Natural killer cell (primary cell): ENCODE measurements around the gene IGF1R. TPM values are rescaled to one million over a fixed set of nuclear protein-coding genes. Genes with fewer than 3 reads are reported as not detected.
A peak's percentile ranks its signal among the peaks of the same experiment; 100 is the strongest.

ENCODE experiments used
- ATAC-seq, 3 donors: fragments of 150-1000 bp in 2 of 3; fragments of 200-7000 bp in 1 of 3; cut with Tn5 transposase; 1 replicate in 1 of 3; 2 replicates in 2 of 3; pipeline ENCODE4 v1.10.0; 2021; ENCODE audit warnings: mild to moderate bottlenecking in 2 of 3, moderate library complexity in 2 of 3
- DNase-seq, 2 donors: peaks; one replicate each; pipeline versions ENCODE4 v3.0.0 to v3.0.0-alpha.2; 2013 to 2021; ENCODE audit warnings: mixed read lengths in 1 of 2
- H3K27ac ChIP-seq: one replicate; pipeline ENCODE4 v1.5.1; 2013; ENCODE audit warnings: mild to moderate bottlenecking, low read length
- H3K27me3 ChIP-seq: one replicate; pipeline ENCODE4 v1.6.1; 2013; ENCODE audit warnings: low read length; ENCODE audit not compliant: control insufficient read depth, insufficient read depth
- H3K36me3 ChIP-seq: one replicate; pipeline ENCODE4 v1.6.1; 2013; ENCODE audit warnings: low read length; ENCODE audit not compliant: control insufficient read depth, insufficient read depth
- H3K4me1 ChIP-seq: one replicate; pipeline ENCODE4 v1.6.1; 2013; ENCODE audit warnings: low read length; ENCODE audit not compliant: control insufficient read depth, insufficient read depth
- H3K4me3 ChIP-seq: one replicate; pipeline ENCODE4 v1.5.1; 2013; ENCODE audit warnings: low read length
- H3K9me3 ChIP-seq: one replicate; pipeline ENCODE4 v1.6.1; 2013; ENCODE audit warnings: low read length; ENCODE audit not compliant: control insufficient read depth, insufficient read depth
- H3K27ac Mint-ChIP-seq, 2 donors: one replicate each; pipeline ENCODE4 v1.8.0; 2022; ENCODE audit warnings: mild to moderate bottlenecking in 2 of 2, mixed read lengths in 2 of 2, moderate library complexity in 1 of 2
- H3K27me3 Mint-ChIP-seq, 2 donors: one replicate each; pipeline ENCODE4 v1.8.0; 2022; ENCODE audit warnings: low read depth in 2 of 2, mixed read lengths in 2 of 2
- H3K36me3 Mint-ChIP-seq: one replicate; pipeline ENCODE4 v1.8.0; 2022; ENCODE audit warnings: mixed read lengths
- H3K4me1 Mint-ChIP-seq, 2 donors: one replicate each; pipeline ENCODE4 v1.8.0; 2022; ENCODE audit warnings: mixed read lengths in 2 of 2
- H3K4me3 Mint-ChIP-seq: one replicate; pipeline ENCODE4 v1.8.0; 2022; ENCODE audit warnings: mild to moderate bottlenecking, moderate library complexity, mixed read lengths
- H3K9me3 Mint-ChIP-seq, 2 donors: one replicate each; pipeline ENCODE4 v1.8.0; 2022; ENCODE audit warnings: mixed read lengths in 2 of 2
- WGBS: methylation state at CpG from one replicate; pipeline ENCODE4 v1.1.7; 2013; ENCODE audit warnings: missing lambda C conversion rate; ENCODE audit not compliant: insufficient coverage; 5-methylcytosine and 5-hydroxymethylcytosine counted together
- intact Hi-C: fragments of 100-400 bp; cut with micrococcal nuclease; formaldehyde crosslinking; loops from one replicate; pipeline ENCODE4 v1.14.2; 2022
- total RNA-seq, 4 donors: library from RNA; stranded (reverse); fragments of 120-200 nt in 1 of 4; gene quantifications; one replicate each; pipeline versions ENCODE4 v1.2.3 to v1.2.4, GENCODE V29; 2013 to 2022
- TF ChIP-seq, protein P1 (sequence below): fragments of 200-600 bp; IDR thresholded peaks from one replicate; pipeline ENCODE4 v1.8.0; 2022; ENCODE audit warnings: antibody characterized with exemption

The IGF1R gene
- total RNA-seq, 3 donors from 2014 or later (not counting 1 experiment from before 2014, with no cell fraction given) = 47.3 to 50.7 (median 49.0) TPM

DNA sequence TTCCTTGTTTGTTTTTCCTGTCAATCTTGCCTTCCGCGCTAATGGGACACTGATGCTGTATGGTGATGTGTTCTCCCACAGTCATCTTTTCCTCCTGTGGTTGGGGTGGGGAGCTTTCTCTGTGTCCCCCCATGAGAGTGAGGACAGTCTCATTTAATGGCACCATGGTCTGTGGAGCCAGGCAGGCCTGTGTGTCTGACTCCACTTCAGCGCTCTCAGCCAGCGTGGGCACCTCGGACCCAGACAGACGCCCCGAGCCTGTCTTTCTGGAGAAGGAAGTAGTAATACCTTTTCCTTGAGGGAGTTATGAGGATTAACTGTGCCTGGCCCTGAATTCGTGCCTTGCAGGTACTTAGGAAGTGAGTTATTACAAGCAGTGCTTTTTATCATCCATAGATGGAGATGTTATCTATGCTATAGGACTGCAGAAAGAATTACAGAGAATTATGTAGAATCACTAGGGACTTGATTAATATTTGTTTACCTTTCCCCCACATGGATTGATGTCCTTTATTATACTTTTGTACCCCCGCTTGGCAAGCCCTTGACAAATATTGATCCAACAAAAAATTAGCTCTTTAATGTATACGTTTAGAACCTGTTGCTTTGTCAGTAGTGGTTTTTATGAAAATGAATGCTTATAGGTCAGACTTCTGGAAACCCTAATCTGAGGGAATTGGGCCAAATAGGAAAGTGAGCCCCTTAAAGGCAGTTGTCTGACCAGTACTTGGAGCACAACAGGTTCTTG, 206.9 kb downstream of the IGF1R start:
- no peak for ATAC-seq
- WGBS = 92% methylated on average over 10 of the region's 10 CpGs
- no peak overlapping the region for H3K27ac ChIP-seq
- H3K9me3 ChIP-seq = no peaks in the 10 kb centered on the region
- peak overlapping the region in 1 of 2 donors; percentile 80 for H3K27ac Mint-ChIP-seq
- intact Hi-C loops = no loop called here
- no peaks in the 10 kb centered on the region for H3K9me3 Mint-ChIP-seq
- H3K36me3 Mint-ChIP-seq = no peaks in the 10 kb centered on the region
- H3K36me3 ChIP-seq = no peaks in the 10 kb centered on the region
- H3K4me1 ChIP-seq = peaks cover 30% of the 10 kb centered on the region
- H3K4me3 ChIP-seq = no peak overlapping the region
- TF ChIP-seq, protein P1, sequence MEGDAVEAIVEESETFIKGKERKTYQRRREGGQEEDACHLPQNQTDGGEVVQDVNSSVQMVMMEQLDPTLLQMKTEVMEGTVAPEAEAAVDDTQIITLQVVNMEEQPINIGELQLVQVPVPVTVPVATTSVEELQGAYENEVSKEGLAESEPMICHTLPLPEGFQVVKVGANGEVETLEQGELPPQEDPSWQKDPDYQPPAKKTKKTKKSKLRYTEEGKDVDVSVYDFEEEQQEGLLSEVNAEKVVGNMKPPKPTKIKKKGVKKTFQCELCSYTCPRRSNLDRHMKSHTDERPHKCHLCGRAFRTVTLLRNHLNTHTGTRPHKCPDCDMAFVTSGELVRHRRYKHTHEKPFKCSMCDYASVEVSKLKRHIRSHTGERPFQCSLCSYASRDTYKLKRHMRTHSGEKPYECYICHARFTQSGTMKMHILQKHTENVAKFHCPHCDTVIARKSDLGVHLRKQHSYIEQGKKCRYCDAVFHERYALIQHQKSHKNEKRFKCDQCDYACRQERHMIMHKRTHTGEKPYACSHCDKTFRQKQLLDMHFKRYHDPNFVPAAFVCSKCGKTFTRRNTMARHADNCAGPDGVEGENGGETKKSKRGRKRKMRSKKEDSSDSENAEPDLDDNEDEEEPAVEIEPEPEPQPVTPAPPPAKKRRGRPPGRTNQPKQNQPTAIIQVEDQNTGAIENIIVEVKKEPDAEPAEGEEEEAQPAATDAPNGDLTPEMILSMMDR = no peak
- peaks cover 46 to 58% of the 10 kb centered on the region in 2 donors for H3K4me1 Mint-ChIP-seq
- H3K27me3 ChIP-seq = no peaks in the 10 kb centered on the region
- peak overlapping the region; percentile 56 for H3K4me3 Mint-ChIP-seq
- DNase-seq = no peak
- no peaks in the 10 kb centered on the region for H3K27me3 Mint-ChIP-seq

DNA sequence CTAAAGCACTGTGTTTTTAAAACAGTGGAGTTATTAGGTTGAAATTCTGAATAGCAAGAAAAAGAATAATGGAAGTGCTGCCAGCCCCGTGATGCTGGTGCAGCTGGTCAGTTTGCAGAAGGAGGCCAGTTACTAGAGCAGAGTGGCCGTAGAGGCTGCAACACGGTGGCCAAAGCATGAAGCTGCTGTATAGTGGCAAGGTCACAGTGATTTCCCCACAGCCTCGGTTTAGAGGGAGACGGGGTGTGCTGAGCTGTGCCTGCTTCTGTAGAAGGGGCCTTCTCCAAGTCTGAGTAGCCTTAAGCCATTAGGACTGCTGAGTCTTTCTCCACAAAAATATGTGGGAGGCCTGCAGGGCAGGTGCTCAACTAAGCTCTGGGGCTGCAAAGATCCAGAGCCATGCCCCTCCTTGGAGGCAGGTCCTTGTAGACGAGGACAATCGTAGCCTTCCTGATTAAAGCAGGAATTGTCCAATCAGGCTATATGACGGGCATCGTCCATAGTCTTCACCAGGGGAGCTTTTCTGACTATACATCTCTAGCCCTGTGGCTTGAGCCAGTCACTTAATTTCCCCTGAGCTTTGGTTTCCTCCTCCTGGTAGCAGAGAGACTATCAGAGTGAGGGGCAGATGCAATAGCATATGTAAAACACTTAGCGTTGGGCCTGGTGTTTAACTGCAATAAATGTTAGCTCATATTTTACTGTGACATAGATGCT, 207.6 kb downstream of the IGF1R start:
- Histone ChIP-seq H3K4me3 (no peak overlapping the region), H3K9me3 (no peaks in the 10 kb centered on the region), H3K27me3 (no peaks in the 10 kb centered on the region), H3K36me3 (no peaks in the 10 kb centered on the region), H3K27ac (no peak overlapping the region), H3K4me1 (peaks cover 22% of the 10 kb centered on the region)
- Mint-ChIP-seq H3K36me3 (no peaks in the 10 kb centered on the region), H3K4me3 (no peak overlapping the region), H3K27me3 (no peaks in the 10 kb centered on the region), H3K9me3 (no peaks in the 10 kb centered on the region), H3K27ac (no peak overlapping the region), H3K4me1 (peaks cover 46 to 58% of the 10 kb centered on the region in 2 donors)
- ATAC-seq (no peak), DNase-seq (no peak)
- intact Hi-C loops = no loop called here
- WGBS = 95% methylated on average over 10 of the region's 10 CpGs
- TF ChIP-seq, protein P1 = no peak

DNA sequence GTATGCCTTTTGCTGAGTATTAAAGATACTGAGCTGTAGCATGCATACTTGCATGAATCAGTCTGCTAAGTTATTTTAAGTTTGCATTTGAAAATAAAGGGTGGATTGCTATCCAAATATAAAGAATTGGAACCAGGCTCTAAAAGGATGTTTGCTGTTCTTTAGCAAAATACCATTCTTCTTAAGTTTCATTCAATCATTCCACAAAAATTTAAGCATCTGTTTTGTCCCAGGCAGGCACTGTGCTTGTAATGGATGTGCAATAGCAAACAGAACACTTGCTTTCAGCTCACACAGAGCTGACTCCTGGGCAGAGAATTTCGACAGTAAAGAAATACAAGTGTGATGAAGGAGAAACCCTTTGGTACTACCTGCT, 208.2 kb downstream of the IGF1R start:
- peaks cover 46 to 58% of the 10 kb centered on the region in 2 donors for H3K4me1 Mint-ChIP-seq
- peaks cover 22% of the 10 kb centered on the region for H3K4me1 ChIP-seq
- H3K27ac Mint-ChIP-seq = no peak overlapping the region
- H3K36me3 ChIP-seq = no peaks in the 10 kb centered on the region
- ATAC-seq = no peak
- no peak overlapping the region for H3K4me3 ChIP-seq
- H3K9me3 ChIP-seq = no peaks in the 10 kb centered on the region
- 100% methylated on average over 1 of the region's 1 CpG for WGBS
- no peaks in the 10 kb centered on the region for H3K9me3 Mint-ChIP-seq
- no peak overlapping the region for H3K27ac ChIP-seq
- no peaks in the 10 kb centered on the region for H3K27me3 ChIP-seq
- H3K36me3 Mint-ChIP-seq = no peaks in the 10 kb centered on the region
- no peaks in the 10 kb centered on the region for H3K27me3 Mint-ChIP-seq
- DNase-seq = no peak
- no peak overlapping the region for H3K4me3 Mint-ChIP-seq
- TF ChIP-seq, protein P1 = no peak
- intact Hi-C loops = no loop called here
